ENCODE results near the gene CHRM5.

Gene CHRM5

GRCh38 chr15:33963831-33964664, 4.2 kb upstream of the CHRM5 start:
- peak; percentile 59; the same call in 1 of the 2 replicates for TF ChIP-seq CTCF (IDR thresholded peaks at IDR 0.05; ENCODE audit: borderline replicate concordance, insufficient read depth, low read depth, low read length)
- H3K4me3 ChIP-seq (ENCODE audit: low read depth, low read length) = no peak overlapping the region

- no peak for TF ChIP-seq CTCF (IDR thresholded peaks at IDR 0.05; ENCODE audit: borderline replicate concordance, insufficient read depth, low read depth, low read length)
- no peak overlapping the region for H3K4me3 ChIP-seq (ENCODE audit: low read depth, low read length)
Measured at GRCh38 chr15:33964665-33965040, 3.6 kb upstream of the CHRM5 start.

GRCh38 chr15:33968821-33969220, 524 bp downstream of the CHRM5 start:
- TF ChIP-seq CTCF (IDR thresholded peaks at IDR 0.05; ENCODE audit: borderline replicate concordance, insufficient read depth, low read depth, low read length) = no peak
- no peak overlapping the region for H3K4me3 ChIP-seq (ENCODE audit: low read depth, low read length)

- TF ChIP-seq CTCF (IDR thresholded peaks at IDR 0.05; ENCODE audit: borderline replicate concordance, insufficient read depth, low read depth, low read length) = no peak
- no peak overlapping the region for H3K4me3 ChIP-seq (ENCODE audit: low read depth, low read length)
Measured at GRCh38 chr15:33971811-33972210, 3.5 kb downstream of the CHRM5 start.

- H3K4me3 ChIP-seq (ENCODE audit: low read depth, low read length) = no peak overlapping the region
- TF ChIP-seq CTCF (IDR thresholded peaks at IDR 0.05; ENCODE audit: borderline replicate concordance, insufficient read depth, low read depth, low read length) = no peak
Measured at GRCh38 chr15:33975022-33975565, 6.8 kb downstream of the CHRM5 start.

GRCh38 chr15:33980159-33980558, 11.9 kb downstream of the CHRM5 start:
- no peak for TF ChIP-seq CTCF (IDR thresholded peaks at IDR 0.05; ENCODE audit: borderline replicate concordance, insufficient read depth, low read depth, low read length)
- H3K4me3 ChIP-seq (ENCODE audit: low read depth, low read length) = no peak overlapping the region

GRCh38 chr15:33982516-33982915, 14.2 kb downstream of the CHRM5 start:
- TF ChIP-seq CTCF (IDR thresholded peaks at IDR 0.05; ENCODE audit: borderline replicate concordance, insufficient read depth, low read depth, low read length) = no peak
- no peak overlapping the region for H3K4me3 ChIP-seq (ENCODE audit: low read depth, low read length)

Data from GM12875 (cell line).